ENCODE results near the gene DACH1.

DACH1 gene

GRCh38 chr13:71394176-71394575 is 472.8 kb downstream of the DACH1 start:
- no peak for DNase-seq (ENCODE audit: low read depth)
